Ishikawa (cell line): ENCODE data around the gene LINGO1.

Experiments used
- CEBPB ChIP-seq: IDR thresholded peaks from 2 replicates; pipeline ENCODE4 v1.6.1; 2012
- CREB1 ChIP-seq: IDR thresholded peaks from 2 replicates; pipeline ENCODE4 v1.6.1; 2012; ENCODE audit warnings: low read depth
- EGR1 ChIP-seq: IDR thresholded peaks from 2 replicates; pipeline ENCODE4 v1.6.1; 2012
- EP300 ChIP-seq: IDR thresholded peaks from 2 replicates; pipeline ENCODE4 v1.6.1; 2012; ENCODE audit warnings: borderline replicate concordance
- FOXM1 ChIP-seq: IDR thresholded peaks from 2 replicates; pipeline ENCODE4 v1.6.1; 2012; ENCODE audit warnings: low read depth, borderline replicate concordance
- MAX ChIP-seq: IDR thresholded peaks from 2 replicates; pipeline ENCODE4 v1.6.1; 2012
- NFIC ChIP-seq: IDR thresholded peaks from 2 replicates; pipeline ENCODE4 v1.6.1; 2012
- RAD21 ChIP-seq: IDR thresholded peaks from 2 replicates; pipeline ENCODE4 v1.6.1; 2012; ENCODE audit warnings: low read depth
- TAF1 ChIP-seq: IDR thresholded peaks from 2 replicates; pipeline ENCODE4 v1.6.1; 2012; ENCODE audit warnings: low read depth, mild to moderate bottlenecking
- TCF12 ChIP-seq: IDR thresholded peaks from 2 replicates; pipeline ENCODE4 v1.6.1; 2012; ENCODE audit warnings: low read depth
- TEAD4 ChIP-seq: IDR thresholded peaks from 2 replicates; pipeline ENCODE4 v1.6.1; 2012
- YY1 ChIP-seq: IDR thresholded peaks from 2 replicates; pipeline ENCODE4 v1.6.1; 2012; ENCODE audit warnings: low read depth
- ZBTB7A ChIP-seq: IDR thresholded peaks from 2 replicates; pipeline ENCODE4 v1.6.1; 2012; ENCODE audit warnings: low read depth
- TF ChIP-seq, protein P1 (sequence below): IDR thresholded peaks from 2 replicates; pipeline ENCODE4 v1.6.1; 2012; ENCODE audit warnings: low read depth, mild to moderate bottlenecking
- TF ChIP-seq, protein P2 (sequence below): IDR thresholded peaks from 2 replicates; pipeline ENCODE4 v1.6.1; 2012

Gene LINGO1

DNA sequence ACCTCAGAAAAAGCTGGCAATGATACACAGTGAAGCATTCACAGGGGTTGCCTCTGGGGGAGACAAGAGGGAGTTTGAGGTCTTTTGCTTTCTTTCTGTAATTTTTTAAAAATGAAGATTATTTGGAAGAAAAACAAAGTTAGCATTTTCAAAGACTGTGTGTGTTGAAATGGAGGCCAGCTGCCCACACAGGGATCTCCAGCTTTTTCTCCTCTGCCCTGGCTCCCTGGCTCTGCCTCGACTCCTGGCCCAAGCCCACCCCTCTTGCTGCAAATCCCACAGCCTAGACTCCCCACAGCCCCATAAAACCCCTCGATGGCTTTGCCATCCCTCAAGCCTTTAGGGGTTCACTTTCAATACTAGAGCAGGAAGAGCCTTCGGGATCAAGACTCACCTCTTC is 68.4 kb downstream of the LINGO1 start:
- no peak for TF ChIP-seq FOXM1
- TF ChIP-seq CREB1: no peak
- no peak for TF ChIP-seq TAF1
- TF ChIP-seq CEBPB: no peak
- TF ChIP-seq, protein P1, sequence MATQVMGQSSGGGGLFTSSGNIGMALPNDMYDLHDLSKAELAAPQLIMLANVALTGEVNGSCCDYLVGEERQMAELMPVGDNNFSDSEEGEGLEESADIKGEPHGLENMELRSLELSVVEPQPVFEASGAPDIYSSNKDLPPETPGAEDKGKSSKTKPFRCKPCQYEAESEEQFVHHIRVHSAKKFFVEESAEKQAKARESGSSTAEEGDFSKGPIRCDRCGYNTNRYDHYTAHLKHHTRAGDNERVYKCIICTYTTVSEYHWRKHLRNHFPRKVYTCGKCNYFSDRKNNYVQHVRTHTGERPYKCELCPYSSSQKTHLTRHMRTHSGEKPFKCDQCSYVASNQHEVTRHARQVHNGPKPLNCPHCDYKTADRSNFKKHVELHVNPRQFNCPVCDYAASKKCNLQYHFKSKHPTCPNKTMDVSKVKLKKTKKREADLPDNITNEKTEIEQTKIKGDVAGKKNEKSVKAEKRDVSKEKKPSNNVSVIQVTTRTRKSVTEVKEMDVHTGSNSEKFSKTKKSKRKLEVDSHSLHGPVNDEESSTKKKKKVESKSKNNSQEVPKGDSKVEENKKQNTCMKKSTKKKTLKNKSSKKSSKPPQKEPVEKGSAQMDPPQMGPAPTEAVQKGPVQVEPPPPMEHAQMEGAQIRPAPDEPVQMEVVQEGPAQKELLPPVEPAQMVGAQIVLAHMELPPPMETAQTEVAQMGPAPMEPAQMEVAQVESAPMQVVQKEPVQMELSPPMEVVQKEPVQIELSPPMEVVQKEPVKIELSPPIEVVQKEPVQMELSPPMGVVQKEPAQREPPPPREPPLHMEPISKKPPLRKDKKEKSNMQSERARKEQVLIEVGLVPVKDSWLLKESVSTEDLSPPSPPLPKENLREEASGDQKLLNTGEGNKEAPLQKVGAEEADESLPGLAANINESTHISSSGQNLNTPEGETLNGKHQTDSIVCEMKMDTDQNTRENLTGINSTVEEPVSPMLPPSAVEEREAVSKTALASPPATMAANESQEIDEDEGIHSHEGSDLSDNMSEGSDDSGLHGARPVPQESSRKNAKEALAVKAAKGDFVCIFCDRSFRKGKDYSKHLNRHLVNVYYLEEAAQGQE: no peak
- TF ChIP-seq TCF12: no peak
- TF ChIP-seq ZBTB7A: no peak
- TF ChIP-seq NFIC: no peak
- no peak for TF ChIP-seq RAD21
- TF ChIP-seq MAX: no peak
- no peak for TF ChIP-seq TEAD4
- TF ChIP-seq, protein P2, sequence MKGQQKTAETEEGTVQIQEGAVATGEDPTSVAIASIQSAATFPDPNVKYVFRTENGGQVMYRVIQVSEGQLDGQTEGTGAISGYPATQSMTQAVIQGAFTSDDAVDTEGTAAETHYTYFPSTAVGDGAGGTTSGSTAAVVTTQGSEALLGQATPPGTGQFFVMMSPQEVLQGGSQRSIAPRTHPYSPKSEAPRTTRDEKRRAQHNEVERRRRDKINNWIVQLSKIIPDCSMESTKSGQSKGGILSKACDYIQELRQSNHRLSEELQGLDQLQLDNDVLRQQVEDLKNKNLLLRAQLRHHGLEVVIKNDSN: no peak
- no peak for TF ChIP-seq EP300
- TF ChIP-seq EGR1: no peak
- TF ChIP-seq YY1: no peak

DNA sequence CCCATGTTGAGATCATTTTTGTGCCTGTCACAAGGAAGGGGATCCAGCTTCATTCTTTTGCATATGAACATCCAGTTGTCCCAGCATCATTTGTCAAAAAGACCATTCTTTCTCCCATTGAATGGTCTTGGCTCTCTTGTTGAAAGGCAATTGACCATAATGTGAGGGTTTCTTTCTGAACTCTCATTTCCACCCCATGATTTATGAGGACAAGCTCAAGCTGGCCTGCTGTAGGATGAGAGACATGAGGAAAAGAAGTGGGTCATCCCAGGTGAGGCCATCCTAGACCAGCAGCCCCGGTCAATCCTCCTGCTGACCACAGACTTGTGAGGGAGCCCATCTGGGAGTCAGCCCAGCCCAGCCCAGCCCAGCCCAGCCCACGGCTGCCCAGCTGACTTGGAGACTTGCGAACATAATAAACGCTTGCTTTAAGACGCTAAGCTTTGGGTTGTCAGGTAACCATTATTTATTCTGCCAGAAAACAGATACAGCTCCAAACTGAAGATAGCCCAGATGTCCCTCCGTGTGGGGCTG is 69.0 kb downstream of the LINGO1 start:
- TF ChIP-seq CEBPB (no peak), EGR1 (no peak)
